GM18909 (cell line): ENCODE data around the gene TRPC4.

Experiments used
- ATAC-seq: cut with Tn5 transposase; IDR thresholded peaks from one replicate; pipeline ENCODE4 v1.9.1; 2021; ENCODE audit warnings: mild to moderate bottlenecking; ENCODE audit not compliant: unreplicated experiment, poor library complexity

Gene TRPC4

DNA sequence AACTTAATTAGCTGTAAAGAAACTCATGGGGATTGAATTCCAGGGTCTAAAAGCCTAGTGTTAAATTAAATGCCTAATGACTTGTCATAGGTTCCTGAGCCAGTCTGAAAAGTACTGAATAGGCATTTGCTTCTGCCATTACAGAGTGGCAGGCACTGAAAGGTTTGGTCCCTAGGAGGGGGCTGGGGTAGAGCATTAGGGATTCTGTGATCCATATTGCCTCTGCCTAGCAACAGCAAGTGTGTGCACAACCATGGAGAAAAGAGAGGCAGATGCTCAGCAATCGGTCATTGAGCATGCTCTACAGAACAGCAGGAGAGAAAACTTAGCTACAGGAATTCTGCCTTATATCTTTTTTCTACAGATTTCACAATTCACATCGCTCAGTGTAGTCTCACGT lies 133.5 kb downstream of the TRPC4 start:
- no peak for ATAC-seq

DNA sequence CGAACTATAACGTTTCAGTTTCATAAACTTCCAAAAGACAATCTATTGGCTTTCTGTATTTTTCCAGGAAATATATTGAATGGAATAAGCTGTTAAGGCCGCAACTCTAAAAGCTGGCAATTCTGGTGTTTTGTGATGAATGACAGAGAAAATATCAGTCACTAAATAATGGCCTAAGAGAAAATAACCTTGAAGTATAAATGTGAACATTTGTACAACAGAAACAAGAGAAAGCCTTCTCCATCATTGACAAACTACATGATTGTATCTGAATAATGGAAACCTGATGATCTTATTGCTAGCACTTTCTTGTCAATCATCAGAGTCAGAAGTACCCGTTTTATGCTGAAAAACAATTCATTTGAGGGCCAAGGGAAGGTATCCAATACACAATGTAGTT lies 134.3 kb downstream of the TRPC4 start:
- no peak for ATAC-seq

GRCh38 chr13:37729876-37730275 lies 139.7 kb downstream of the TRPC4 start:
- no peak for ATAC-seq

DNA sequence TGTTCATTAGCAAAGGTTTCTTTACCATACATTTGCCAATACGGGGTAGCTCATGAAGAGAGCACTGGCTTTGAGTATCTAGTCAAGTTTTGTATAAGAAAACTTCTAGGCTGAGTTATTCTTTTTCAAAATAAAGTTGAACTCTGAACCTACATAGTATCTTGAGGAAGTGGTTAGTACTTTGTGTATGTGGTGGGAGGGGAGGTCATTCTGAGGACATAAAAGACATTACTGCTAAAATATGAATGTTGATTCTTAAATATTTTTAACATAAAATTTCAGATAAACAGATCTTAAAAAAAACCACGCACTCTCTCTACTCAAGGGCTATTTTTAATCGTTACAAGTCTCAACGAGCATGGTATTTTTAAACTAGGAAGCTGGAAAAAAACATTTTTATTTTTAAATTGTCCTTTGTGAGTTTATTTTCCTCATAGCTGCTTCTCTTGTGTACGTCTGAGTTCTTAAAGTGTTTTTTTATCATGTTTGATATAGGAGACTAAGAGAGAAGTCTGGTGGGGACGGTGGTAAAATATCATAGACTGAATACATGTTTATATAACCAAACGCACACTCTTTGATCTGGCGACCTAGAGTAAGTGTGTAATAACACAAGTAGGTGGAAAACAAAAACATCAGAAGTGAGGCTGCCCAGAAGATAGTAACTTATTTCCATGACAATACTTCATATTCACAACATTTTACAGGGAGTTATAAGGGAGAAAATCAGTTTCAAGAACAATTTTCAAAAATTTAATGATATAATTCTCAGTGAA lies 153.0 kb downstream of the TRPC4 start:
- ATAC-seq = no peak

DNA sequence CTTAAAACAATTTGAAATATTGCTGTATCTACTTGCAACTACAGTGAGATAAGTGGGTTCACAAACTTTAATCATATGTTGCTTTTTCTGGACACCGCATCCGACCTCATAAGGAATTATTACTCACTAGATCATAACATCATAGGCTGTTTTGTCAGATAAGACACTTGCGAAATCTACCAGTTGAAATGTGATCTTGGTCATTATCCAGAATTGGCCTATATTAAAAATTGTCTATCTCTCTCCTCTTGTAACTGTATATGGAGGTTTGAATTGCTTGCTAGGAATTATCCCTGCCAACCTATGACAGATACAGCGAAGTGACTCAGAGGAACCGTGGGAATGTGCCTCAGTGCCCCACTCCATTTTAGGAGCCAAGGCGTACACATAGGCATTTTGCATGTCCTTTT lies 154.0 kb downstream of the TRPC4 start:
- ATAC-seq = no peak

DNA sequence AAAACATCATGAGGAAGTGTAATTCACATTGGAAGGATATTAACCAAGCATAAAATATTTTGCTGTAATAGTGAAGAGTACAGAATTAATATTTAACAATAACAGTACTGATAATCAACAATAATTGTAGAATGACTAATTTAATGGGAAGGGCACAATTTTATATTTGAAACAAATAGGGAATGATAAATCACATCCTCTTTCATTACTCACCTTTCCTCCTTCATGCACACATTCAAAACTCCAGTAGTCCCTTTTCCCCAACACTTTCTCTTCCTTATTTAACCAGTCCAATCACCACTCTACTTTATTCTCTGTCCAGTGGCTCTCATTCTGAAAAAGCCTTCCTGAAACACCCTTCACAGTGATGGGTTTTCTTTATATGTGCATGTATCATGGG lies 160.3 kb downstream of the TRPC4 start:
- ATAC-seq = no peak

DNA sequence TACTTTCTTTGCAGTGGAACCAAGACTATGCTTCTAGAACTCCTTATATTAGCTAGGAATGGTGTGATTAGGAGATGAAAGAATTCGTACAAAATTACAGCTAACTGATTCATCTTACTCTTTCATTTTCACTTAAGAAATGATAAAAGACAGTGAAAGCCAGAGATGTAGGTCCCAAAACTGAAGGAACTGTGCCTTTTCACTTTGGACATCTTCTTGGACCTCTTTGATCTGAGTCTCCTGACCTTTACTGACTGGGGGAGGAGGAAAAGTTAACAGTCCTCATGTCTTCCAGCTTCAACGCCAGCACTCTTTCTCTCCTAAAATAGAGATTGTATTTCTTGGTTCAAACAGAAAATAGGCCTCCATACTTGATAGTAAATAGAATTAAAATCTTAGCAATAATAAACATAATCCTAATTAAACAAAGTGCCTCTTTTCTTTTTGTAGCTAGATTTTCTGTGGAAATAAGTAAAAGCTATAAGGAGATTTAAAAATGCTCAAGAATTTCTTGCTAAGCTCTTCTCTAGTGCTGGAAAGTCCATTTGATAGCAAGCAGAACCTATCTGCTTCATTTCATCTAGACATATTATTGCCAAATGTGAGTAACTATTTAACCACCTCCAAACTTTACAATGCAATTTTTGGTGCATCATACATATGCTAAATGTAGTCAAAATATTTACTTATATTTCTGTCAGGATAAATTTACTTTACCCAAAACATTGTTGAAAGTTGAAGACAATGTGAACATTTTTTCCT lies 161.7 kb downstream of the TRPC4 start:
- no peak for ATAC-seq

GRCh38 chr13:37706041-37706440 lies 163.5 kb downstream of the TRPC4 start:
- ATAC-seq = no peak

GRCh38 chr13:37701972-37702371 lies 167.6 kb downstream of the TRPC4 start:
- no peak for ATAC-seq

DNA sequence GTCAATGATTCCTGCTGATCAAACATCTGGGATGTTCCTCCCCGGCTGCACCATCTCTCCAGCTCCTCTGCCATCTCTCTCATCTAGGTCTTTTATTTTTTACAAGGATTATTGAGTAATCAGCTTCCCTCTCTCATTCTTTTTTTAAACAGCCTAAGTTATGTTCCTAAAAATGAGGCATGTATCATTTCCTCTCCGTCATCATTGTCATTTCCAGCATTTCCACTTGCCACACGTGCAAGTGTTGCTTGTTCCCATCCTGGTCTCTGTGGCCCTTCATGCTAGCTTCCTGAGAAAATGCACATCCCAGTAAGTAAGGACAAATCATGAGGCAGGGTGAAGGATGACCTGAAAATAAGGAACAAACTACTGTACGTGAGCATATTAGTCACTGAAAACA lies 168.3 kb downstream of the TRPC4 start:
- ATAC-seq = no peak

DNA sequence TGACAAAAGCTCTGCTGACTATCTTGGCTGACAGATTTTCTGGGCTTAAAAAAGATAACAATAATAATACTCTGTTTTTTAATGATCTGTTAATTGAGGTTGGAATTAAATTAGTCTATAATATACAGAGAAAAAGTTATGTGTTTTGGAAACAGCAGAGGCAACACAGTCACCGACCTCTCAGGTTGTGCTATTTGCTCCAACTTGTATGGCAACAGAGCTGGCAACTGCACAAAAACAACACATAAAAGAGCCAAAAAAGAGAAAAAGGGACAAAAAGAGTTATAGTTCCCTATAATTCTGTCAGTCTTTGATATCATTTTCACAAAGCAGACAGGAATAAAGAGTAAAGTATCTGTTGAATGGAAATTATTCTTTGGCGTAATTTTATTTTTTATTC lies 168.7 kb downstream of the TRPC4 start:
- ATAC-seq = no peak

GRCh38 chr13:37695200-37695599 lies 174.4 kb downstream of the TRPC4 start:
- ATAC-seq = no peak

DNA sequence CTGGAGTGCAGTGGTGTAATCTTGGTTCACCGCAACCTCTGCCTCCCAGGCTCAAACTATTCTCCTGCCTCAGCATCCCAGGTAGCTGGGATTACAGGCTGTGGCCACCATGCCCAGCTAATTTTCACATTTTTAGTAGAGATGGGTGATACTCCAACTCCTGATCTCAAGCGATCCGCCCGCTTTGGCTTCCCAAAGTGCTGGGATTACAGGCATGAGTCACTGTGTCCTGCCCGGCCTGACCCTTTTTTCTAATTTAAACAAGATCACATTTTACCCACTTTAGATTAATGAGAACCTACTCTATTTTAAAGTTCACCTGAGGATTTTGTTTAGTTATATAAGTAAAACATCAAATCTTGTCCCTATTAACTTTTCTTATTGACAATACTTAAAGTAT lies 179.2 kb downstream of the TRPC4 start:
- no peak for ATAC-seq

- ATAC-seq = no peak
Observed at GRCh38 chr13:37686501-37686900, 183.1 kb downstream of the TRPC4 start.

DNA sequence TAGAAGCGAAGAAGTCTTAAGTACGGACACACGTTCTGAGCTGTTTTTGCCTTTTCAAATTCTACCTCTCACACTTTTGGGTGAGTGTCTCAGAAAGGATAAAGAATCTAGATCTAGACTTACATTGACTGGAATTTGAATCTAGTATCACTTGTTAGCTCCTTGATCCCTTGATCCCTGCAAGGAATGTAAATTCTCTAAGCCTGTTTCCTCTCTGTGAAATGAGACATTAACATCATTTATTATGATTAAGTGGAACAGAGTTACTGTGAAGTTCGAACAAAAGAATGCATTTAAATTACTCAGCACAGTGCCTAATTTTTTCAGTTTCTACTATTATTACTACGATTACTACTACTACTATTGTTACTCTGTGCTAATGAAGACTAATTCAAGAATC lies 184.4 kb downstream of the TRPC4 start:
- ATAC-seq = no peak

DNA sequence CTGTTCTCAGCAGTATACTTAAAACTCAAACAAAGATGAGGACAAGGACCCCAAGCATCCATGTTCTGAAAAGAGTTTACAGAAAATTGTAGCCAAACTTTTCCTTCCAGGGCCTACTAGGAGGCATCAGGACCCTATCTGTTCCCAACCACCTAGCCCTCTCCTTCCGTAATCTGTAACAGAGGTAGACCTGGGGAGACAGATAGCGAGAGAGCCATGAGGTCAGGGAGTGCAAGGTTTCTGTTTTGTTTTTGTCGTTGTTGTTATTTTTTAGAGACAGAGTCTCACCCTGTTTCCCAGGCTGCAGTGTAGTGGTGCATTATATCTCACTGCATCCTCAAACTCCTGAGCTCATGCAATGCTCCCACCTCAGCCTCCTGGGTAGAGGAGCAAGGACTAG lies 187.1 kb downstream of the TRPC4 start:
- no peak for ATAC-seq

DNA sequence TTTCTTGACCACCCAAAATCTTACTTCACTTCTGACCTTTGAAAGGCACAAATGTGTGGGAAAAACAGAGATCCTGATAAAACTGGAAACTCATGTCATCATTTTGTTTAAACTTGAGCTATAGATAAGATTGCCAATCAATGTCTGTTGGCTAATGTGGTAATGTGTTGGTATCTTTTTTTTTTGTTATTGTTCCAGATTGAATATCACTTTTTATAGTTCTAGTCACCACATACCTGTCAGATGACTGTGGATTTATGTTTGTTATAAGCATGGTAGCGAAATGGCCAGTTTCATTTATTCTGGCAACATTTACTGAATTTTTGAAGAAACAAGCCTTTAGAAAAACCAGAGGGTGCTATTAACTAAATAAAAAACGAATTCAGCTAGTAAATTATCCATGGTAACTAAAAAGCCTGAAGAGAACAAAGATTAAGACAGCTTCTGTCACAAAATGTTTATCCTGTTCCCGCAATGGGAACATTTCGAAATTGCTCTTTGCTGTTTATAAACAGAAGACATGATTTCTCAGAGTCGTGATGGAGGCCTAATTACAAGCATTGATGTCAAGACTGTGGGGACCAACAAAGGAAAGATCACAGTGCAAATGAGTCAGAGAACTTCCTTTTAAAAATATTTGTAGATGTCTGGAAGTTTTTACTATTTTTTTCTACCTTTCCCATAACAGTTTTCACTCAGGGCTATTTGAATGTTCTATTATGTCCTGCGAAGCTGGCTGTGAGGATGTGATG lies 188.1 kb downstream of the TRPC4 start:
- ATAC-seq = no peak

GRCh38 chr13:37680137-37680536 lies 189.4 kb downstream of the TRPC4 start:
- no peak for ATAC-seq

DNA sequence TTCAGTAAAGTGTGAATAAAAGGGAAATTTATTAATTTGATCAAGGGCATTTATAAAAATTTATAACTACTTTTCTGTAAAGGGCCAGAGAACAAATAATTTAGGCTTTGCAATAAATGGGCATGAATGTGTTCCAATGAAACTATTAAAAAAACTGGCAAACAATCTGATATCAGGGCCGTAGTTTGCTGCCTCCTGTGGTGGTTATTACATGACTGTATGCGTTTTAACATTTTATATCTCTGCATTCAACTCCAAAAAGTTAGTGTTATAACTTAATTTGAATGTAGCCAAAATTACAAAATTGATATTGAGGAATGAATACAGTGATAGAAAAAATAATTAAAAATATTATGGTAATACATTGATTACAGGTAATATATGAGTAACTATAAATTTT lies 190.5 kb downstream of the TRPC4 start:
- no peak for ATAC-seq

DNA sequence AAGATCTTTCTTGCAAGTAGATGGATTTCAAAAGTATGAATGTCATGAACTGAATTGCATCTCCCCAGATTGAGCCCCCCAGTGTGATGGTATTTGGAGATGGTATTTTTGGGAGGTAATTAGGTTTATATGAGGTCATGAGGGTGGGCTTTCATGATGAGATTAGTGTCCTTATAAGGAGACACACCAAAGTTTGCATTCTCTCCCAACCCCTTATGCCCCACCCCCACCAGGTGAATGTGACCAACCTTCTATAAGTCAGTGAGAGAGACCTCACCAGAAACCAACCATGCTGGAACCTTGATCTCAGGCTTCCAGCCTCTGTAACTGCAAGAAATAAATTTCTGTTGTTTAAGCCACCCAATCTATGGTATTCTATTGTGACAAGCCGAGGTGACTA lies 199.7 kb downstream of the TRPC4 start:
- no peak for ATAC-seq

GRCh38 chr13:37667702-37668101 lies 201.9 kb downstream of the TRPC4 start:
- ATAC-seq = no peak
